Neural progenitor cell (in vitro differentiated cells): ENCODE data around the gene PCDHA9.

Source experiments
- EZH2phosphoT487 ChIP-seq: fragments of 200-600 bp; sonication (generic); IDR thresholded peaks from 2 replicates; pipeline ENCODE4 v1.6.1; 2017; ENCODE audit warnings: antibody characterized with exemption
- TF ChIP-seq, protein P1 (sequence below): fragments of 200-600 bp; sonication (generic); IDR thresholded peaks from 2 replicates; pipeline ENCODE4 v1.5.1; 2017; ENCODE audit warnings: antibody characterized with exemption, mild to moderate bottlenecking

DNA sequence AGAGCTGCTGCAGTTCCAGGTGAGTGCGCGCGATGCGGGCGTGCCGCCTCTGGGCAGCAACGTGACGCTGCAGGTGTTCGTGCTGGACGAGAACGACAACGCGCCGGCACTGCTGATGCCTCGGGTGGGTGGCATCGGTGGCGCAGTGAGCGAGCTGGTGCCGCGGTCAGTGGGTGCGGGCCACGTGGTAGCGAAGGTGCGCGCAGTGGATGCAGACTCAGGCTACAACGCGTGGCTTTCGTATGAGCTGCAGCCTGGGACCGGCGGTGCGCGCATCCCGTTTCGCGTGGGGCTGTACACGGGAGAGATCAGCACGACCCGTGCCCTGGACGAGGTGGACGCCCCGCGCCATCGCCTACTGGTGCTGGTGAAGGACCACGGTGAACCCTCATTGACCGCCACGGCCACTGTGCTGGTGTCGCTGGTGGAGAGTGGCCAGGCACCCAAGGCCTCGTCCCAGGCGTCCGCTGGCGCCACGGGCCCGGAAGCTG lies 45.4 kb upstream of the PCDHA9 start:
- TF ChIP-seq, protein P1, sequence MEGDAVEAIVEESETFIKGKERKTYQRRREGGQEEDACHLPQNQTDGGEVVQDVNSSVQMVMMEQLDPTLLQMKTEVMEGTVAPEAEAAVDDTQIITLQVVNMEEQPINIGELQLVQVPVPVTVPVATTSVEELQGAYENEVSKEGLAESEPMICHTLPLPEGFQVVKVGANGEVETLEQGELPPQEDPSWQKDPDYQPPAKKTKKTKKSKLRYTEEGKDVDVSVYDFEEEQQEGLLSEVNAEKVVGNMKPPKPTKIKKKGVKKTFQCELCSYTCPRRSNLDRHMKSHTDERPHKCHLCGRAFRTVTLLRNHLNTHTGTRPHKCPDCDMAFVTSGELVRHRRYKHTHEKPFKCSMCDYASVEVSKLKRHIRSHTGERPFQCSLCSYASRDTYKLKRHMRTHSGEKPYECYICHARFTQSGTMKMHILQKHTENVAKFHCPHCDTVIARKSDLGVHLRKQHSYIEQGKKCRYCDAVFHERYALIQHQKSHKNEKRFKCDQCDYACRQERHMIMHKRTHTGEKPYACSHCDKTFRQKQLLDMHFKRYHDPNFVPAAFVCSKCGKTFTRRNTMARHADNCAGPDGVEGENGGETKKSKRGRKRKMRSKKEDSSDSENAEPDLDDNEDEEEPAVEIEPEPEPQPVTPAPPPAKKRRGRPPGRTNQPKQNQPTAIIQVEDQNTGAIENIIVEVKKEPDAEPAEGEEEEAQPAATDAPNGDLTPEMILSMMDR, result no peak
- TF ChIP-seq EZH2phosphoT487, result no peak
